Measurements from ENCODE around the gene MANSC4. TPM values are rescaled to one million over a fixed set of nuclear protein-coding genes. Genes with fewer than 3 reads are reported as not detected.

Gene MANSC4
- total and polyA plus RNA-seq, 2 donors (not counting 1 experiment from before 2014, with no cell fraction given) = 0.25 TPM; not detected in 1

GRCh38 chr12:27780612-27781408 is 774 bp upstream of the MANSC4 start:
- ChIA-PET POLR2A (interaction anchor here (2.0 kb wide), 1 partner anchor 71 kb away, joined by 9 read pairs; the partner anchor contains the start of gene MRPS35), CTCF (interaction anchor here (0.9 to 2.7 kb wide), 4 partner anchors 8 to 47 kb away, joined by 3 to 13 read pairs (median 4); no protein-coding TSS in a partner anchor)
- Mint-ChIP-seq H3K4me3 (peak overlapping the region; percentile 89), H3K9me3 (ENCODE audit: insufficient read depth) (no peaks in the 10 kb centered on the region), H3K27ac (peak overlapping the region; percentile 90), H3K4me1 (peaks cover 29% of the 10 kb centered on the region), H3K27me3 (no peaks in the 10 kb centered on the region)
- peak overlapping the region; percentile 6 to 81 (median 67) for H3K4me3 ChIP-seq (ENCODE audit: control extremely low read depth in 1 of 5, extremely low read depth in 1 of 5, insufficient read depth in 1 of 5, low read depth in 2 of 5, low read length in 4 of 5)
- no peaks in the 10 kb centered on the region for H3K27me3 ChIP-seq (replicated peaks in 1 of 4; ENCODE audit: control extremely low read depth in 1 of 4, control insufficient read depth in 3 of 4, insufficient read depth in 4 of 4, low read length in 3 of 4)
- peaks cover 11 to 15% of the 10 kb centered on the region in 2 donors for H3K4me1 ChIP-seq (ENCODE audit: control insufficient read depth in 2 of 2, insufficient read depth in 2 of 2, low read length in 2 of 2)
- no peaks in the 10 kb centered on the region for H3K9me3 ChIP-seq (ENCODE audit: control extremely low read depth in 1 of 3, control insufficient read depth in 2 of 3, insufficient read depth in 1 of 3, low read length in 2 of 3)
- H3K36me3 ChIP-seq (replicated peaks in 1 of 2; ENCODE audit: control extremely low read depth in 1 of 2, control insufficient read depth in 1 of 2, extremely low read depth in 1 of 2, insufficient read depth in 2 of 2, low read length in 1 of 2) = no peaks in the 10 kb centered on the region
- H3K9ac ChIP-seq (ENCODE audit: low read length) = peak overlapping the region; percentile 87
- H3K79me2 ChIP-seq (ENCODE audit: control insufficient read depth, insufficient read depth, low read length) = peaks cover 29% of the 10 kb centered on the region
- ATAC-seq (ENCODE audit: low read depth) (peak; percentile 8), DNase-seq (no peak)
- TF ChIP-seq, protein P1, sequence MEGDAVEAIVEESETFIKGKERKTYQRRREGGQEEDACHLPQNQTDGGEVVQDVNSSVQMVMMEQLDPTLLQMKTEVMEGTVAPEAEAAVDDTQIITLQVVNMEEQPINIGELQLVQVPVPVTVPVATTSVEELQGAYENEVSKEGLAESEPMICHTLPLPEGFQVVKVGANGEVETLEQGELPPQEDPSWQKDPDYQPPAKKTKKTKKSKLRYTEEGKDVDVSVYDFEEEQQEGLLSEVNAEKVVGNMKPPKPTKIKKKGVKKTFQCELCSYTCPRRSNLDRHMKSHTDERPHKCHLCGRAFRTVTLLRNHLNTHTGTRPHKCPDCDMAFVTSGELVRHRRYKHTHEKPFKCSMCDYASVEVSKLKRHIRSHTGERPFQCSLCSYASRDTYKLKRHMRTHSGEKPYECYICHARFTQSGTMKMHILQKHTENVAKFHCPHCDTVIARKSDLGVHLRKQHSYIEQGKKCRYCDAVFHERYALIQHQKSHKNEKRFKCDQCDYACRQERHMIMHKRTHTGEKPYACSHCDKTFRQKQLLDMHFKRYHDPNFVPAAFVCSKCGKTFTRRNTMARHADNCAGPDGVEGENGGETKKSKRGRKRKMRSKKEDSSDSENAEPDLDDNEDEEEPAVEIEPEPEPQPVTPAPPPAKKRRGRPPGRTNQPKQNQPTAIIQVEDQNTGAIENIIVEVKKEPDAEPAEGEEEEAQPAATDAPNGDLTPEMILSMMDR (IDR thresholded peaks at IDR 0.05) = no peak
- no peak for TF ChIP-seq EZH2 (IDR thresholded peaks at IDR 0.05; ENCODE audit: borderline replicate concordance, insufficient read depth, low read depth, low read length, poor library complexity, severe bottlenecking)
- peak overlapping the region; percentile 95 for H2AFZ ChIP-seq (ENCODE audit: insufficient read depth, low read depth, low read length, poor library complexity, severe bottlenecking)
- H3K27ac ChIP-seq (ENCODE audit: low read length in 2 of 2) = peak overlapping the region in 1 of 2 donors; percentile 69
- 23% methylated on average over 24 of the region's 27 CpGs for WGBS (ENCODE audit: insufficient coverage)
- H4K20me1 ChIP-seq (ENCODE audit: control insufficient read depth, insufficient read depth, low read length, poor library complexity, severe bottlenecking) = no peaks in the 10 kb centered on the region
- peak overlapping the region; percentile 99 for H3K4me2 ChIP-seq (replicated peaks; ENCODE audit: low read depth, low read length, poor library complexity, severe bottlenecking)
- intact Hi-C loops (cut with micrococcal nuclease) = loop anchor here (1.0 to 10.0 kb wide), 3 partner anchors 40 to 256 kb away; partner anchors contain the start of genes MRPS35 and PPFIBP1
